Measurements from ENCODE around the gene CACNA2D3.

Gene CACNA2D3

GRCh38 chr3:54731732-54732445 lies 609.5 kb downstream of the CACNA2D3 start:
- H3K9ac ChIP-seq (ENCODE audit: low read depth, low read length) = no peak overlapping the region

GRCh38 chr3:54733106-54734006 lies 611.0 kb downstream of the CACNA2D3 start:
- H3K9ac ChIP-seq (ENCODE audit: low read depth, low read length) = no peak overlapping the region
- no peaks in the 10 kb centered on the region; the same call in 1 of the 2 replicates for H3K9me3 ChIP-seq (ENCODE audit: control insufficient read depth, insufficient read depth, low read length)
- H3K4me1 ChIP-seq (ENCODE audit: insufficient read depth, low read length) = peaks cover 6% of the 10 kb centered on the region
- no peaks in the 10 kb centered on the region for H3K36me3 ChIP-seq (ENCODE audit: insufficient read depth, low read length)

More at GRCh38 chr3:54731732-54732445, 609.5 kb downstream of the CACNA2D3 start:
- no peaks in the 10 kb centered on the region for H3K36me3 ChIP-seq (ENCODE audit: insufficient read depth, low read length)
- peaks cover 6% of the 10 kb centered on the region for H3K4me1 ChIP-seq (ENCODE audit: insufficient read depth, low read length)
- peaks cover 2% of the 10 kb centered on the region for H3K9me3 ChIP-seq (ENCODE audit: control insufficient read depth, insufficient read depth, low read length)

GRCh38 chr3:54736459-54736858 lies 614.1 kb downstream of the CACNA2D3 start:
- peaks cover 6% of the 10 kb centered on the region for H3K4me1 ChIP-seq (ENCODE audit: insufficient read depth, low read length)
- H3K9ac ChIP-seq (ENCODE audit: low read depth, low read length) = no peak overlapping the region
- H3K9me3 ChIP-seq (ENCODE audit: control insufficient read depth, insufficient read depth, low read length) = no peaks in the 10 kb centered on the region

DNA sequence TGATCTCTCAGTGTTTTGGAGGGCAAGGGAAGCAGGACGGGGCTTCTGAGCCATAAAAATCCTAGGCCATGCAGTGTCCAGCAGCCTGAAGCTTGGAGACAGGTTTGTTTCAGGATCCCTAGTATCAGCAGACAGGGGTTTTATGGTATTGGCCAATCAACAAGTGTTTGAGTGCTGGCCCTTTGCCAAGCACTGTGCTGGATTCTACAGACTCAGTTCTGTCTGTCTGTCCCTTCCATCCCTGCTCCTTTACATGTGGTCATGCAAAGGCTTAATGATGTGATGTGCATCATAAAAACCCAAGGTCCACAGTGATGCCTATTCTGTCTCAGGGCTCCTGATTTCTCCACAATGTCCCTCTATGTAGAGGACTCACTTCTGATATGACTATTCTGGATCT lies 621.4 kb downstream of the CACNA2D3 start:
- Histone ChIP-seq H3K36me3 (ENCODE audit: insufficient read depth, low read length) (no peaks in the 10 kb centered on the region), H3K9ac (ENCODE audit: low read depth, low read length) (no peak overlapping the region), H3K9me3 (ENCODE audit: control insufficient read depth, insufficient read depth, low read length) (no peaks in the 10 kb centered on the region), H3K4me1 (ENCODE audit: insufficient read depth, low read length) (no peaks in the 10 kb centered on the region)

More at GRCh38 chr3:54736459-54736858, 614.1 kb downstream of the CACNA2D3 start:
- no peaks in the 10 kb centered on the region for H3K36me3 ChIP-seq (ENCODE audit: insufficient read depth, low read length)

DNA sequence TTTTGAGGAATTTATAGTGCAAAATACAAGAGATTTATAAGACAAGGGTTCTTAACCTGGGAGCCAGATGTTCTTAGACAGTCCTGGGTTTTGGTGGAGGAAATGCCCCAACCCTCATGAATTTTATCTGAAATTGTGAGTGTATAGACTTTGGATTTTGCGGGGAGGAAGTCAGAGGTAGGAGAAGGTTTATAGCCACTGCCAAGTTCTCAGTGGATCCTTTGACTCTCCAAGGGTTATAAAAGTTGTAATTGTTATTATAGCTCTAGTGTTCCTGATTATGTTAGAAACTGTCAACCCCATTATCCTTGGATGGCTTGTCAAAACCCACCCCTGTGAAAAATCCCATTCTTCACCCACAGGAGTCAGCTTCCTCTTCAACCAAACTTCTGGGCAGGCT lies 621.9 kb downstream of the CACNA2D3 start:
- Histone ChIP-seq H3K36me3 (ENCODE audit: insufficient read depth, low read length) (no peaks in the 10 kb centered on the region), H3K9ac (ENCODE audit: low read depth, low read length) (no peak overlapping the region), H3K4me1 (ENCODE audit: insufficient read depth, low read length) (no peaks in the 10 kb centered on the region), H3K9me3 (ENCODE audit: control insufficient read depth, insufficient read depth, low read length) (no peaks in the 10 kb centered on the region)

- Histone ChIP-seq H3K36me3 (ENCODE audit: insufficient read depth, low read length) (no peaks in the 10 kb centered on the region), H3K9ac (ENCODE audit: low read depth, low read length) (no peak overlapping the region), H3K4me1 (ENCODE audit: insufficient read depth, low read length) (no peaks in the 10 kb centered on the region), H3K9me3 (ENCODE audit: control insufficient read depth, insufficient read depth, low read length) (no peaks in the 10 kb centered on the region)
Observed at GRCh38 chr3:54745843-54746242, 623.5 kb downstream of the CACNA2D3 start.

DNA sequence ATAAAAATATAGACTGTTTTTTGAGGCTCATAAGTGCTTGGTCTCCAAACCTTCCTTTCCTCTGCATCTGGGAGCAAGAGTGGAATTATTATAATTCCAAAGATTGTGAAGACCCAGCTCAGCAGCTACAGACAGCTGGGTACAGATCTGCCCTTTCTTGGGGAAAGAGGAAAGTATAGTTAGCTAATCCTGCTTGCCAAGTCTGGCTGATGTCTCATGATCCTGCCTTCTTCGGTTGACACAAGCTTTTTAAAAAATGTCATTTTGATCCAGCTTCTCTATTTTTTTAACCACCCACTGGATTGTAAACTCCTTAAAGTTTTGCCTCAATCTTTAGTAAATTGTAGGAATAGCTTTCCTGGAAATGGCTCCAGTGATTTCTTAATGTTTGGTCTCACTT lies 624.4 kb downstream of the CACNA2D3 start:
- Histone ChIP-seq H3K36me3 (ENCODE audit: insufficient read depth, low read length) (no peaks in the 10 kb centered on the region), H3K9me3 (ENCODE audit: control insufficient read depth, insufficient read depth, low read length) (no peaks in the 10 kb centered on the region), H3K9ac (ENCODE audit: low read depth, low read length) (no peak overlapping the region), H3K4me1 (ENCODE audit: insufficient read depth, low read length) (no peaks in the 10 kb centered on the region)

DNA sequence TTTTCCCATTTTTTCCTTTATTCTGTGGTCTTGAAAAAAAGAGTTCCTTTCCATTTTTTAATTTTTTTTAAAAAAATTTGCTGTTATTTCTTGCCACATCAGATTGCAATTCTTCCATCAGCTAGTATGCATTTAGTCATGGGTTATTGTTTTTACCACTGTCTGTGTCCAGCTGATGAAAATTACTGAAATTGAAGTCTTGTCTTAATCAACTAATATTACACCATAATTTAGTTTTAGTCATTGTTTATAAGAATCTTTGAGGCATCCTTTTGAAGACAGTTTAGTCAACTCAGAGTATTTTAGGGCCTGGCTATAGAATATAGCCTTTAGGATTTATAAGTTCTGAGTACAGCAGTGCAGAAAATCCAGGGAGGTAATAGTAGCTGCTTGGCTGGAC lies 633.4 kb downstream of the CACNA2D3 start:
- H3K4me1 ChIP-seq (ENCODE audit: insufficient read depth, low read length) = peaks cover 19% of the 10 kb centered on the region
- no peaks in the 10 kb centered on the region for H3K9me3 ChIP-seq (ENCODE audit: control insufficient read depth, insufficient read depth, low read length)
- H3K36me3 ChIP-seq (ENCODE audit: insufficient read depth, low read length) = no peaks in the 10 kb centered on the region
- H3K9ac ChIP-seq (ENCODE audit: low read depth, low read length) = no peak overlapping the region

DNA sequence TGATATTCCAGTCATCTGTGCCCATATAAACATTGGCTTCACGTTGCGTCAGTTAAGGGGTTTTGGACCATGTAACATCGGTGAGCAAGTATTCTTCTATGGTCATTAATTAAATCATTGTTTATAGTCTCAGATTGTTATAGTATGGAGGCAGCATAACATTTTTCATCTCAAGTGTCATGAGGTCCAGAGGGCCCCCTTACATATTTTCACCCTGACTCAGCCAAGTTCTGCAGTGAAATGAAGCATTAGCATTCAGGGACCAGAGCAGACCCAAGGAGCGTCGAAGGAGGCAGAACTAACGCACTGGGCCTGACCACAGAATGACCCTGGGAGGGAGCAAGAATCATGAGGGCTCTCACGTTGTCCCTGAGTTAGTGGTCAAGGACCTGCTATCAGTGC lies 634.0 kb downstream of the CACNA2D3 start:
- Histone ChIP-seq H3K36me3 (ENCODE audit: insufficient read depth, low read length) (no peaks in the 10 kb centered on the region), H3K9me3 (ENCODE audit: control insufficient read depth, insufficient read depth, low read length) (no peaks in the 10 kb centered on the region)

GRCh38 chr3:54758461-54758860 lies 636.1 kb downstream of the CACNA2D3 start:
- Histone ChIP-seq H3K9me3 (ENCODE audit: control insufficient read depth, insufficient read depth, low read length) (no peaks in the 10 kb centered on the region), H3K4me1 (ENCODE audit: insufficient read depth, low read length) (peaks cover 19% of the 10 kb centered on the region), H3K36me3 (ENCODE audit: insufficient read depth, low read length) (0 out of 2 replicates have a peak, but pooled peaks cover 5% of the 10 kb centered on the region), H3K9ac (ENCODE audit: low read depth, low read length) (no peak overlapping the region)

More for the DNA sequence above, 634.0 kb downstream of the CACNA2D3 start:
- Histone ChIP-seq H3K4me1 (ENCODE audit: insufficient read depth, low read length) (peaks cover 19% of the 10 kb centered on the region), H3K9ac (ENCODE audit: low read depth, low read length) (no peak overlapping the region)

DNA sequence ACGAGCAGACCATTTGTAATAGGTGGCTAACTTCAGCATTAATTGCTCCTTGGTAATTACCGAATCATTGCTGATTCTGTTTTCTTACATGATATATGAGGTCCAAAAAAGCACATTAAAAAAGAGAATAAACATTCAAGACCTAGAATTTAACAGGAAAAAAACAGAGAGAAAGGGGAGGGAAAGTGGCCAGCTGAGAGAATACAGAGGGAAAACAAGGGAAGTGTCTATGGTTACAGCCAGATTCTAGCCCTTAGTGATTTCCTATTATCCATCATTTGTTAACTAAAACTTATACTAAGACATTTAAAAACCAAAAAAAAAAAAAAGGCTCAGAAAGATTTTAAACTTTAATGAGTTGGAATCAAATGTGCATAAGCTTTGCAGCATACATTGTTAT lies 636.8 kb downstream of the CACNA2D3 start:
- Histone ChIP-seq H3K9me3 (ENCODE audit: control insufficient read depth, insufficient read depth, low read length) (no peaks in the 10 kb centered on the region), H3K36me3 (ENCODE audit: insufficient read depth, low read length) (0 out of 2 replicates have a peak, but pooled peaks cover 5% of the 10 kb centered on the region)

GRCh38 chr3:54760201-54760600 lies 637.8 kb downstream of the CACNA2D3 start:
- Histone ChIP-seq H3K9me3 (ENCODE audit: control insufficient read depth, insufficient read depth, low read length) (no peaks in the 10 kb centered on the region), H3K9ac (ENCODE audit: low read depth, low read length) (no peak overlapping the region), H3K36me3 (ENCODE audit: insufficient read depth, low read length) (0 out of 2 replicates have a peak, but pooled peaks cover 5% of the 10 kb centered on the region), H3K4me1 (ENCODE audit: insufficient read depth, low read length) (peaks cover 19% of the 10 kb centered on the region)

More for the DNA sequence above, 636.8 kb downstream of the CACNA2D3 start:
- peaks cover 19% of the 10 kb centered on the region for H3K4me1 ChIP-seq (ENCODE audit: insufficient read depth, low read length)
- H3K9ac ChIP-seq (ENCODE audit: low read depth, low read length) = no peak overlapping the region

GRCh38 chr3:54761637-54762036 lies 639.3 kb downstream of the CACNA2D3 start:
- Histone ChIP-seq H3K9me3 (ENCODE audit: control insufficient read depth, insufficient read depth, low read length) (no peaks in the 10 kb centered on the region), H3K36me3 (ENCODE audit: insufficient read depth, low read length) (0 out of 2 replicates have a peak, but pooled peaks cover 5% of the 10 kb centered on the region), H3K4me1 (ENCODE audit: insufficient read depth, low read length) (peaks cover 12% of the 10 kb centered on the region), H3K9ac (ENCODE audit: low read depth, low read length) (no peak overlapping the region)

GRCh38 chr3:54764911-54765310 lies 642.6 kb downstream of the CACNA2D3 start:
- peaks cover 6% of the 10 kb centered on the region for H3K4me1 ChIP-seq (ENCODE audit: insufficient read depth, low read length)

More at GRCh38 chr3:54764911-54765310, 642.6 kb downstream of the CACNA2D3 start:
- Histone ChIP-seq H3K9me3 (ENCODE audit: control insufficient read depth, insufficient read depth, low read length) (no peaks in the 10 kb centered on the region), H3K36me3 (ENCODE audit: insufficient read depth, low read length) (0 out of 2 replicates have a peak, but pooled peaks cover 5% of the 10 kb centered on the region), H3K9ac (ENCODE audit: low read depth, low read length) (no peak overlapping the region)
